PC-3 (cell line): ENCODE measurements around the gene COX7A2L. TPM values are rescaled to one million over a fixed set of nuclear protein-coding genes. Genes with fewer than 3 reads are reported as not detected.

Experiments
- ATAC-seq: fragments of 200-7000 bp; cut with Tn5 transposase; 2 replicates; pipeline ENCODE4 v1.9.1; 2020; ENCODE audit warnings: mild to moderate bottlenecking, moderate library complexity
- BruUV-seq: library from RNA; stranded (reverse); fragments of 400-500 nt; replicated peaks from 2 replicates; lab custom pipeline; 2021; lab: Mats Ljungman, UMichigan
- CTCF ChIA-PET: fragments of 300-600 bp; sonication (Branson Sonifier 250); formaldehyde crosslinking; loops from one replicate; lab custom pipeline; 2022; ENCODE audit warnings: antibody characterized with exemption; lab: Charles Lee
- POLR2A ChIA-PET: fragments of 300-600 bp; sonication (Branson Sonifier 250); formaldehyde crosslinking; loops from one replicate; lab custom pipeline; 2022; ENCODE audit warnings: antibody characterized with exemption; ENCODE audit not compliant: unreplicated experiment; lab: Charles Lee
- DNase-seq: peaks from one replicate; pipeline ENCODE4 v3.0.0-alpha.2; 2015
- H2AFZ ChIP-seq: fragments of 300-600 bp; sonication (generic); 2 replicates; pipeline ENCODE4 v1.6.0; 2016; ENCODE audit warnings: antibody characterized with exemption, low read length
- H3F3A ChIP-seq: fragments of 300-600 bp; sonication (generic); one replicate; pipeline ENCODE4 v1.6.0; 2017; ENCODE audit warnings: antibody characterized with exemption, low read length, control low read depth, mild to moderate bottlenecking; ENCODE audit not compliant: unreplicated experiment
- H3K27ac ChIP-seq: fragments of 300-600 bp; sonication (generic); 2 replicates; pipeline ENCODE4 v1.5.1; 2016; ENCODE audit warnings: mild to moderate bottlenecking, low read length
- H3K27me3 ChIP-seq: fragments of 300-600 bp; sonication (generic); 2 replicates; pipeline ENCODE4 v1.6.1; 2016; ENCODE audit warnings: low read length, mixed read lengths
- H3K36me3 ChIP-seq: fragments of 300-600 bp; sonication (generic); 2 replicates; pipeline ENCODE4 v1.6.1; 2016; ENCODE audit warnings: low read depth, mixed run types, low read length, mixed read lengths
- H3K4me1 ChIP-seq: fragments of 300-600 bp; sonication (generic); 2 replicates; pipeline ENCODE4 v1.5.1; 2016; ENCODE audit warnings: low read length; ENCODE audit not compliant: insufficient read depth
- H3K4me2 ChIP-seq: fragments of 300-600 bp; sonication (generic); 2 replicates; pipeline ENCODE4 v1.6.0; 2016; ENCODE audit warnings: low read length
- H3K4me3 ChIP-seq: fragments of 300-600 bp; sonication (generic); 2 replicates; pipeline ENCODE4 v1.5.1; 2016; ENCODE audit warnings: mild to moderate bottlenecking, low read length, mixed read lengths
- H3K79me2 ChIP-seq: fragments of 300-600 bp; sonication (generic); 2 replicates; pipeline ENCODE4 v1.6.1; 2017; ENCODE audit warnings: low read length, mixed read lengths
- H3K9ac ChIP-seq: fragments of 300-600 bp; sonication (generic); 2 replicates; pipeline ENCODE4 v1.6.0; 2016; ENCODE audit warnings: mild to moderate bottlenecking, low read length
- H3K9me2 ChIP-seq: fragments of 300-600 bp; sonication (generic); replicated peaks from 2 replicates; pipeline ENCODE4 v1.6.1; 2016; ENCODE audit warnings: mixed run types, low read length, mixed read lengths
- H3K9me3 ChIP-seq: fragments of 300-600 bp; sonication (generic); 2 replicates; pipeline ENCODE4 v1.6.1; 2016; ENCODE audit warnings: low read length, mixed read lengths
- H4K20me1 ChIP-seq: fragments of 300-600 bp; sonication (generic); 2 replicates; pipeline ENCODE4 v1.6.1; 2016; ENCODE audit warnings: low read length, mixed read lengths
- CTCF ChIP-seq: fragments of 300-600 bp; sonication (generic); conservative IDR thresholded peaks from 2 replicates; pipeline ENCODE4 v1.5.1; 2017; ENCODE audit warnings: antibody characterized with exemption, low read depth, mild to moderate bottlenecking, low read length
- EZH2 ChIP-seq: fragments of 300-600 bp; sonication (generic); IDR thresholded peaks from one replicate; pipeline ENCODE4 v1.6.1; 2017; ENCODE audit warnings: antibody characterized with exemption, mild to moderate bottlenecking, low read length; ENCODE audit not compliant: unreplicated experiment
- EZH2phosphoT487 ChIP-seq: fragments of 300-600 bp; sonication (generic); IDR thresholded peaks from 2 replicates; pipeline ENCODE4 v1.6.1; 2018; ENCODE audit warnings: mild to moderate bottlenecking, antibody characterized with exemption, low read length, borderline replicate concordance
- intact Hi-C: fragments of 100-400 bp; cut with micrococcal nuclease; formaldehyde crosslinking; loops from 2 replicates; pipeline ENCODE4 v1.9.0; 2023
- total RNA-seq: library from RNA; depleted of rRNA; stranded (reverse); fragments of >200 nt; gene quantifications from 2 replicates; pipeline ENCODE4 v1.2.3, GENCODE V29; 2014

Gene COX7A2L
- total RNA-seq, 1 experiment from 2014 or later = 120 TPM

- peaks cover 24% of the 10 kb centered on the region; the same call in 1 of the 2 replicates for H3K36me3 ChIP-seq
- peaks cover 9% of the 10 kb centered on the region for H3K4me1 ChIP-seq
- H3K27ac ChIP-seq = no peak overlapping the region
- DNase-seq (no peak), ATAC-seq (no peak)
- H3K79me2 ChIP-seq = no peaks in the 10 kb centered on the region
- no TSS peak for BruUV-seq
- H4K20me1 ChIP-seq = no peaks in the 10 kb centered on the region
- CTCF ChIA-PET = interaction anchor here (0.6 to 1.8 kb wide), 9 partner anchors 9 to 475 kb away, joined by 3 to 9 read pairs (median 5); no protein-coding TSS in a partner anchor
- H3F3A ChIP-seq = no peaks in the 10 kb centered on the region
- H3K4me2 ChIP-seq = no peak overlapping the region
- H2AFZ ChIP-seq = no peak overlapping the region
- H3K9ac ChIP-seq = no peak overlapping the region
- no peaks in the 10 kb centered on the region for H3K9me2 ChIP-seq
- no peak overlapping the region for H3K4me3 ChIP-seq
- intact Hi-C loops = loop anchor here (1.0 to 5.0 kb wide), 4 partner anchors 92 to 462 kb away; no protein-coding TSS in a partner anchor
- no peaks in the 10 kb centered on the region for H3K27me3 ChIP-seq
- POLR2A ChIA-PET = interaction anchor here (0.6 kb wide), 1 partner anchor 234 kb away, joined by 3 read pairs; no protein-coding TSS in a partner anchor
- H3K9me3 ChIP-seq = no peaks in the 10 kb centered on the region
- no peak for TF ChIP-seq EZH2
- TF ChIP-seq EZH2phosphoT487 = no peak
- TF ChIP-seq CTCF = no peak
Measured at GRCh38 chr2:42328923-42329322, 32.1 kb downstream of the COX7A2L start.

- Histone ChIP-seq H3F3A (no peaks in the 10 kb centered on the region), H3K27ac (no peak overlapping the region), H3K9ac (no peak overlapping the region), H3K4me3 (no peak overlapping the region), H3K9me3 (no peaks in the 10 kb centered on the region), H3K4me2 (no peak overlapping the region), H3K36me3 (peaks cover 21% of the 10 kb centered on the region; the same call in 1 of the 2 replicates), H3K4me1 (peaks cover 9% of the 10 kb centered on the region), H3K79me2 (no peaks in the 10 kb centered on the region), H2AFZ (no peak overlapping the region), H3K27me3 (no peaks in the 10 kb centered on the region), H3K9me2 (no peaks in the 10 kb centered on the region), H4K20me1 (no peaks in the 10 kb centered on the region)
- ChIA-PET CTCF (interaction anchor here (0.5 to 1.8 kb wide), 10 partner anchors 9 to 475 kb away, joined by 3 to 9 read pairs (median 4); no protein-coding TSS in a partner anchor), POLR2A (no interaction called here)
- TF ChIP-seq EZH2phosphoT487 = no peak
- peak; percentile 77 for TF ChIP-seq CTCF
- no peak for TF ChIP-seq EZH2
- ATAC-seq (peak; percentile 48; the same call in 1 of the 2 replicates), DNase-seq (peak; percentile 48)
- intact Hi-C loops = loop anchor here (1.0 to 5.0 kb wide), 4 partner anchors 91 to 461 kb away; no protein-coding TSS in a partner anchor
- BruUV-seq = no TSS peak
Measured at GRCh38 chr2:42328148-42328833, 32.7 kb downstream of the COX7A2L start.
